Pons (tissue), 1 donor: ENCODE measurements around the gene MAPKAPK5.
A peak's percentile ranks its signal among the peaks of the same experiment; 100 is the strongest.
"Not testable (repeated sequence)": the region's sequence is repeated elsewhere in the genome, so short reads cannot be mapped to it uniquely, and the experiment has no call there.

Experiments
- DNase-seq: peaks from one replicate; pipeline ENCODE4 v3.0.0-alpha.2; 2016; ENCODE audit warnings: low spot score

Gene MAPKAPK5

GRCh38 chr12:111886662-111887545 is 44.9 kb downstream of the MAPKAPK5 start:
- peak; percentile 17 for DNase-seq

- peak; percentile 43 for DNase-seq
Observed at GRCh38 chr12:111887926-111888745, 46.1 kb downstream of the MAPKAPK5 start.

- DNase-seq = no peak
Observed at GRCh38 chr12:111893287-111893686, 51.3 kb downstream of the MAPKAPK5 start.

GRCh38 chr12:111894556-111894955 is 52.5 kb downstream of the MAPKAPK5 start:
- DNase-seq = no peak

- no peak for DNase-seq
Observed at GRCh38 chr12:111901182-111901581, 59.2 kb downstream of the MAPKAPK5 start.

GRCh38 chr12:111904446-111904975 is 62.5 kb downstream of the MAPKAPK5 start:
- DNase-seq = no peak

GRCh38 chr12:111905502-111905901 is 63.5 kb downstream of the MAPKAPK5 start:
- DNase-seq = no peak

- no peak for DNase-seq
Observed at GRCh38 chr12:111907740-111908139, 65.7 kb downstream of the MAPKAPK5 start.

GRCh38 chr12:111925171-111925570 is 83.1 kb downstream of the MAPKAPK5 start:
- no peak for DNase-seq

- no peak for DNase-seq
Observed at GRCh38 chr12:111926631-111927030, 84.6 kb downstream of the MAPKAPK5 start.

GRCh38 chr12:111927346-111927745 is 85.3 kb downstream of the MAPKAPK5 start:
- no peak for DNase-seq

GRCh38 chr12:111932241-111932640 is 90.2 kb downstream of the MAPKAPK5 start:
- DNase-seq = no peak

- no peak for DNase-seq
Observed at GRCh38 chr12:111936869-111937268, 94.8 kb downstream of the MAPKAPK5 start.

- no peak for DNase-seq
Observed at GRCh38 chr12:111937429-111937828, 95.4 kb downstream of the MAPKAPK5 start.

GRCh38 chr12:111942557-111942956 is 100.5 kb downstream of the MAPKAPK5 start:
- no peak for DNase-seq

GRCh38 chr12:111943929-111944328 is 101.9 kb downstream of the MAPKAPK5 start:
- no peak for DNase-seq

GRCh38 chr12:111950961-111951676 is 109.1 kb downstream of the MAPKAPK5 start:
- not testable (repeated sequence) for DNase-seq
